Right hindlimb (tissue), 1 donor: ENCODE measurements around the gene RLN3.

ENCODE experiments used
- DNase-seq: peaks from one replicate; pipeline ENCODE4 v3.0.0-alpha.2; 2018

RLN3 gene

DNA sequence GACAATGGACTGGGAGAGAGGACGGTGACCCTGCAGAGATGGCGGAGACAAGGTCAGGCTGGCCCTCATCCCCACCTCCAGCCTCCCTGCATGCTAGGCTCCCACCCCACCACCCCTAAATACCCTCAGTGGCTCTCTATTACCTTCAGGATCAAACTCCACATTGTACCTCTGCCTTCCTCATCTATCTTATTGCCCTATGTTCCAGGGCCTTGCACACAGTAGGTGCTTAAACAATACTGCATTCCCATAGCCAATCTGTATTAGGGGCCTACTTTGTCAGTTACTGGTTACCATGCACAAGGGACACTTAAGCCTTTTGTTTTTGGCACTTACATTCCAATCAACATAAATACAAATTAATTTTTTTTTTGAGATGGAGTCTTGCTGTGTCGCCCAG, 27.4 kb downstream of the RLN3 start:
- no peak for DNase-seq

DNA sequence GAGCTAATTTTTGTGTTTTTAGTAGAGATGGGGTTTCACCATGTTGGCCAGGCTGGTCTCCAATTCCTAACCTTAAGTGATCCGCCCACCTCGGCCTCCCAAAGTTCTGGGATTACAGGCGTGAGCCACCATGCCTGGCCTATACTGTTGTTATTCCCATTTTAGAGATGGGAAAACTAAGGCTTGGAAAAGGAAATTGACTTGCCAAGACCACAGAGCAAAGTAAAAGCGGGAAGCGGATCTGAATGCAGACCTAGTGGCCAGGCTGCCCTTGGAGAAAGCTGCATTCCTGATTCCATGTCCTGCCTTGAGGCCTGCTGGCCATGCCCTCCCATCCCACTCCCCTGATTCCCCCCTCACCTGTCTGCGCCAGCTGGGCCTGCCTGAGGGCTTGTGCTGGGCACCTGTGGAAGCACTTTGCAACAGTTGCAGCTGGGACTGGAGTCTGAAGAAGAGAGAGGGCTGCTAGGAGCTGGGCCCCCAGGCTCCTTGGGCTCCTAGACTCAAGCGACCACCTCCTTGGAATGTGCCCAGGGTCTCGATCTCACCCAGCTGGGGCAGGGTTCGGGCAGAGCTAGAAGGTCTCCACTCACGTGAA, 28.2 kb downstream of the RLN3 start:
- no peak for DNase-seq

DNA sequence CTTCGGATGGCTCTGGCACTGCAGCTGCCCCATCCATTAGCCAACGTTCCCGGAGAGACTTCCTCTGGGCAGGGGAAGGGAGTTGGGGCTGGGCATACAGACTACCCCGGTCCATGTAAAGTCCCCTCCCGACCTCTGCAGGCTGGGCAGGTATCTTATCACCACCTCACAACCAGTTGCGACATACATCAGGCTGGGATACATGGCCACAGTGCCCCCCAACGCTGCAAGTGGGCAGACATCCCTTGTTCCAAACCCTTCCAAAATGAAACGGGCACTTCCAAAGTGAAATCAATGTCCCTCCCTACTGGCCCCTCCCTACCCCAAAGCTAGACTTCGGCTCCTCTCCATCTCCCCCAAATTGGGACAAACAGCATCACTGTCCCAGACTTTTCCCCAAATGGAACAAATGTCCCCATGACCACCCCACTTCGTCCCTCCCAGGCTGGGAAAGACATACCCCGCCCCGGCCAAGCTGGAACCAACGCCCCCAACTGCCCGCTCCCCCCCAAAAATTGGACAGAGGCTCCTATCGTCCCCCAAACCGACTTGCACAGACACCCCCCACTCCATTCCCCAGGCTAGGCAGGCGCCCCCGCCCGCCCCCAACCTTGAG, 28.9 kb downstream of the RLN3 start:
- DNase-seq = no peak

DNA sequence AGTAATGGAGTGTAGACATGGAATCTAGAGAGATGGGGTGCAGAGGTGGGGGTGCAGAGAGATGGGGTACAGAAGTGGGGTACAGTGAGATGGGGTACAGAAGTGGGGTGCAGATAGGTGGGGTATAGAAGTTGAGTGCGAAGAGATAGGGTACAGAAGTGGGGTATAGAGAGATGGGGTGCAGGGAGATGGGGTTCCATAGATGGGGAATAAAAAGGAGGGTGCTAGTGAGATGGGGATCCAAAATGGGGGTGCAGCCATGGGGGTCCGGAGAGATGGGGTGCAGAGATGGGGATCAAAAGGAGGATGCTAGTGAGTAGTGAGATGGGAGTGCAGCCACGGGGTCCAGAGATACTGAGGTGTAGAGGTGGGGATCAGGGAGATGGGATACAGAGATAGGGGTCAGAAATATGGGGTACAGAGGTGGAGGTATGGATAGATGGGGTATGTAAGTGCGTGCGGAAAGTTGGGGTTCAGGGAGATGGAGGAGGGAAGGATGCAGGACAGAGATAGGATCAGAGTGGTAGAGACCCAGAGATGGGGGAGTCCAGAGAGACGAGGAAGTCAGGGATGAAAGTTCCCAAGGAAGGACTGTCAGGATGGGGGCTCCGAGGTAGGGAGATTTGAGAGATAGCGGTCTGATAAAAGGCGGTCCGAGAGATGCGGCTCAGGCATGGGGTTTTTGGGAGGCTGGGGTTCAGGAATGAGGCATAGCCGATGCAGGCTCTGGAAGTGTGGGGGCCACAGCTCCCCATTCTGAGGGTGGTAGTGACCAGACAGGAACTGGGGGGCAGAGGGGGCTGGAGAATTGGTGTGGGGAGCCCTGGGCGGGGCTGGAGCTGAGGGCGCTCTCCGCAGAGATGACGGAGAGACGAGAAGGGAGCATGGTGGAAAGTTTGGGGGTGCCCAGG, 30.5 kb downstream of the RLN3 start:
- no peak for DNase-seq

DNA sequence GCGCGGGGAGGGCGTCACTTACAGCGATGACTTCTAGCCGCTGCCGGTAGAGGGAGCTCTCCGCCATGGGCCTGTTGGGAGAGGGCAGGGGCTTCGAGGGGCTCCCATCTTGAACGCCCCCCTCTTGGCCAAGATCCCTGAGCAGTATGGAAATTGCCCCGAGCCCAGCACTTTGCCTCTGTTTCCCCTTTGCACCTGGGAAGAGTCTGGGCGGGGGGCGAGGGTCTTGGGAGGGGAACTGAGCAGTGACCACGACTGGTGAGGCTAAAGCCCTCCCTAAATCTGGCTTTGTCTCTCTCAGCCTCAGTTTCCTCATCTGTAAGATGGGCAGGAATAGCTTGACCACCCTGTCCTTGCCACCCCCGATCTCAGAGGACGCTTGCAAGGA, 31.1 kb downstream of the RLN3 start:
- DNase-seq = no peak

DNA sequence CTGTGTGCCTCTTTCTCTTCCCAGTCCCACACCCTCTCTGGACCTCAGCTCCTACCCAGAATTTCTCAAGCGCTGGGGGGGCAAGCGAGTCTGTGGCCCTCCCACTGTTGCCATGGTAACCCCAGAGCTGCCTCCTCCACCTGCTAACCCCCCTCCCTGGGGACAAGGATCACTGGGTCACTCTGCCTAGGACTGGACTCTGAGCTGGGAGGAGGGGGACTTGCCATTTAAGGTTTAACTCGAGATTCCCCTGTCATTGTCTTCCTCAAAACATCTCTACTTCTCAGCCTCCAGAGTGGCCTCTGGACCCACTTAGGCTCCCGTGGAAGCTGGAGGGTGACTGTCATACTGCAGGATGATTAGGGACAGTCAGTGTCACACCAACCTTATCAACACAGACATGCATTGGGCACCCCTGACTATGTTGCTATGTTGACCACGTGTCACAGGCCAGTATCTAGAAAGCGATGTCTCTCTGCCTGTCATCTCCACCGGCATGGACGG, 31.8 kb downstream of the RLN3 start:
- DNase-seq = no peak

DNA sequence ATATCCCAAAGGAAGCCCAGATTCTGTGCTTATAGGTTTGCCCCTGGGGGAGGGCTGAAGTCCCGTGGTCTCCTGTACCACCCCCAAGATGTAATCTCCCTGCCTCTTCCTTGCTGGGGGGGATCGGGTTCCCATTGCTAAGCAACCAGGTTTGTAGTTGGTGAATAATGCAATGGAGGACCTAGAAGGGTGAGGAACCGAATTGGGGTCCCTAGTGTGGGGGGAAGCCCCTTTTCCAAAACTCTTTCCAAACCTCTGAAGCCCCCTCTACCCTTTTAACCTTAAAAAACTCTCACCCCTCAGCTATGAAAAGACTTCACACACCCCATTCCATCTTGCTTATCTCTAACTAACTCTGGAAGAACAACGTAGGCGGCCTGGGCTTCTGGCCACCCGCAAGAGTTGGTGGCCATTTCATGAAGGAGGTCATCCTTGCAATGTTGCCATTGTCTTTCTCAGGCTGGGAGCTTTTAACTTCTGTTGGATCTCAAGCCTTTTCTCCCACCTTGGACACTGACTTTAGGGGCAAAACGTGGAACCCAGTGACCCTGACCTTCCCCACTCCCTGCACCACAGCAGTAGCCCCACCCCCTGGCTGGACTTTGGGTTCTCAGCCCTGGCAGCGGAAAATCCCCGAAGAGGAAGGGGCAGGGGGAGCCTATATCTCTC, 33.3 kb downstream of the RLN3 start:
- no peak for DNase-seq

DNA sequence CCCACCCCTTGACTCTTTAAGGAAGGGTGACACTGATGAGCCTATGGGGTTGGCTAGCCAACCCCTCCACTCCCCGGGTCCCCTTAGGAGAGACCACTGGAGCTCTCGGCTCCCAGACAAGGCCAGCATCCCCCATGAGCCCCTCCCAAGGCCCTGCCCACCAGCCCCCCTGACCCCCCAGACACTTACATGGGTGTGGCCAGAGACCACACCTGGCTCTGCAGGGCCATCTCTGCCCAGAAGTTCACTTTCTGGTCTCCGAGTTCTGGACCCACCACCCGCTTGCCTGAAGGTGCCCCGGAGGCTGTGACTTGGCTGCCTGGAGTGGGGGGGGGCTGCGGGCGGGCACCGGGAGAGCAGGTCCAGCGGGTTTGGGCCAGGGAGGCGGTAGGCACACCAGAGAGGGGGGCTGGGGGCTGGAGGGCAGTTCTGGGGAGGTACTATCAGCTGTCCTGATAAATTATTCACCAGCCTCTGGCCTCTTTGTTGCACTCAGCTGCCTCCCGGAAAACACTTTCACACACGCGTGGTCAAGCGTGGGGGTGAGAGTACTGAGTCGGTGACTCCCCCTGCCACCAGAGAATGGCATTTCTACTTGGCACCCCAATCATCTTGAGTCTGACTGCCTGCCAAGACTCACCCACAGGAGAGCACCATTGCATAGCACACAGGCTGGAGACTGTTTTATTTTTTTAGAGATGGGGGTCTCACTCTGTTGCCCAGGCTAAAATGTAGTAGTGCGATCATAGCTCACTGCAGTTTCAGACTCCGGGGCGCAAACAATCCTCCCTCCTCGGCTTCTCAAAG, 34.0 kb downstream of the RLN3 start, which contains the start of gene PALM3:
TSS of gene PALM3 (minus strand) at position 326 of the 807 bp plus-strand sequence. CDS start at position 230, 96 bp downstream.
- no peak for DNase-seq

DNA sequence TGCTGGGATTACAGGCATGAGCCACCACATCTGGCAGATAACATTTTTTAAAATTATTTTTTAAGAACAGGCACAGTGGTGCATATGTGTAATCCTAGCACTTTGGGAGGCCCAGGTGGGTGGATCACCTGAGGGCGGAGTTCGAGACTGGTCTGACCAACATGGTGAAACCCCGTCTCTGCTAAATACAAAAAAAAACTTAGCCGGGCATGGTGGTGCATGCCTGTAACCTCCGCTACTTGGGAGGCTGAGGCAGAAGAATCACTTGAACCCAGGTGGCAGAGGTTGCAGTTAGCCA, 34.6 kb downstream of the RLN3 start:
- no peak for DNase-seq

DNA sequence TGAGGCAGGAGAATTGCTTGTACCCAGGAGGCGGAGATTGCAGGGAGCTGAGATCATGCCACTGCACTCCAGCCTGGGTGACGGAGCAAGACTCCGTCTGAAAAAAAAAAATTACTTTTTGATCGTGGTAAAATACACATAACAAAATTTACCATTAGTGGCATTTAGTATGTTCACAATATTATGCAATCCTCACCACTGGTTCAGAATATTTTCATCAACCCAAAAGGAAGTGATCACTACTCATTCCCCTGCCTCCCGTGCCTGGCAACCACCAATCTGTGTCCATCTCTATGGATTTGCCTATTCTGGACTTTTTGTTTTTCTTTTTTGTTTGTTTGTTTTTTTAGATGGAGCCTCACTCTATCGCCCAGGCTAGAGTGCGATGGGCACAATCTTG, 35.2 kb downstream of the RLN3 start:
- no peak for DNase-seq

DNA sequence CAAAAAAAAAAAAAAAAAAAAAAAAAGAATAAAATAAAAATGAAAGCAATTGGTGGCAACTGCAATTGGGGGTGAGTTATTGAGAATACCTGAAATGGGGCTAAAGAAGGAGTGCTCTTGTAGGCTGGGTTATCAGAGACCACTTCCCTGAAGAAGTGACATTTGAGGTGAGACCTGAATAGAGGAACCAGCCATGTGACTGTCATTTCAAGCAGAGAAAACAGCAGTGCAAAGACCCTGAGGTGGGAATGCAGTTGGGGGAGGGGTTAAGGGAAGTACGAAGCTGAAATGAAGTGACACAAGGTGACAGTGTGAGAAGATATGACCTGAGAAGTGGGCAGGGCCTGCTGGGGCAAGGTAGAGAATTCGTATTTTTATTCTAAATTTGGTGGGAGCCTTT, 38.2 kb downstream of the RLN3 start:
- DNase-seq = no peak

DNA sequence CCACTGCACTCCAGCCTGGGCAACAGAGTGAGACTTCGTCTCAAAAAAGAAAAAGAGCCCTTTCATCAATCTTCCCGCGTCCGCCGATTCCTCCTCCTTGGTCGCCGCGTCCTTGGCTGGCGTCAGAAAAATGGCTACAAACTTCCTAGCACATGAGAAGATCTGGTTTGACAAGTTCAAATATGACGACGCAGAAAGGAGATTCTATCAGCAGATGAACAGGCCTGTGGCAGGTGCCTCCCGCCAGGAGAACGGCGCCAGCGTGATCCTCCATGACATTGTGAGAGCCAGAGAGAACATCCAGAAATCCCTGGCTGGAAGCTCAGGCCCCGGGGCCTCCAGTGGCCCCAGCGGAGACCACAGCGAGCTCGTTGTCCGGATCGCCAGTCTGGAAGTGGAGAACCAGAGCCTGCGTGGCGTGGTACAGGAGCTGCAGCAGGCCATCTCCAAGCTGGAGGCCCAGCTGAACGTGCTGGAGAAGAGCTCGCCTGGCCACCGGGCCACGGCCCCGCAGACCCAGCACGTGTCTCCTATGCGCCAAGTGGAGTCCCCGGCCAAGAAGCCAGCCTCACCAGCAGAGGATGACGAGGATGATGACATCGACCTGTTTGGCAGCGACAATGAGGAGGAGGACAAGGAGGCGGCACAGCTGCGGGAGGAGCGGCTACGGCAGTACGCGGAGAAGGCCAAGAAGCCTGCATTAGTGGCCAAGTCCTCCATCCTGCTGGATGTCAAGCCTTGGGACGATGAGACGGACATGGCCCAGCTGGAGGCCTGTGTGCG, 42.5 kb downstream of the RLN3 start:
- no peak for DNase-seq

DNA sequence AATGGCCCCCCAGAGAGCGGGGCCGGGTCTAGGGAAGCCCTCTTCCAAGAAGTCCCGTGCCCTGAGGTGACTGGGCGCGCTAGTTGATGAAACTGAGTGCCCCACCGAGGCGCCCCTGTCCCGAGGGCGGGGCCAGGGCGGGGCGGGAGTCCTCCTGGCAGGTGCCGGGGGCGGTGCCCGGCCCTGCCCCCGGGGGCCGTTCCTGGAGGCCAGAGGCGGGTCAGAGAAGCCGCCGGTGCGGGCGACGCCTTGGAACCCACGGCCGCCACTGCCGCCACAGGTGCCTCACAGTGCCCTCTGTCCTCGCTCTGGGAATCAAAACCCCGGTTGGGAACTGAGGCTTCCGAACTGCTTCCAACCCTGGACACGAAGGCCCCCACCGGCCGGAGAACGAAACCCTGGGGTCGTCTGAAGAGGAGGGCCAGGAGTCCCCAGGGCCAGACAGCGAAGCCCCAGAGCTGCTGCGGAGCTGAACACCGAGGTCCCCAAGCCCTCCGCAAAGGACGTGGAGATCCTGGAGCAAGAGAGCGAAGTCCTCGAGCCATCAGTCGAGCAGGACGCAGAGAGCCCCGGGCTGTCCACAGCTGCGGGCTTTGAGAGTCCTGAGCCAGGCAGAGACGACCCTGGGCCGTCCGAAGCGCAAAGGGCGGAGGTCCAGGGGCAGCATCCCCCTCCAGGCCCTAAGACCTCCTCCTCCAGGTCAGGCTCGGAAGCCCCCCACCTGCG, 44.8 kb downstream of the RLN3 start, which contains the start of gene MISP3:
TSS of gene MISP3 (plus strand) at position 252 of the 726 bp plus-strand sequence. CDS start 524 bp downstream, outside the sequence.
- DNase-seq = no peak

DNA sequence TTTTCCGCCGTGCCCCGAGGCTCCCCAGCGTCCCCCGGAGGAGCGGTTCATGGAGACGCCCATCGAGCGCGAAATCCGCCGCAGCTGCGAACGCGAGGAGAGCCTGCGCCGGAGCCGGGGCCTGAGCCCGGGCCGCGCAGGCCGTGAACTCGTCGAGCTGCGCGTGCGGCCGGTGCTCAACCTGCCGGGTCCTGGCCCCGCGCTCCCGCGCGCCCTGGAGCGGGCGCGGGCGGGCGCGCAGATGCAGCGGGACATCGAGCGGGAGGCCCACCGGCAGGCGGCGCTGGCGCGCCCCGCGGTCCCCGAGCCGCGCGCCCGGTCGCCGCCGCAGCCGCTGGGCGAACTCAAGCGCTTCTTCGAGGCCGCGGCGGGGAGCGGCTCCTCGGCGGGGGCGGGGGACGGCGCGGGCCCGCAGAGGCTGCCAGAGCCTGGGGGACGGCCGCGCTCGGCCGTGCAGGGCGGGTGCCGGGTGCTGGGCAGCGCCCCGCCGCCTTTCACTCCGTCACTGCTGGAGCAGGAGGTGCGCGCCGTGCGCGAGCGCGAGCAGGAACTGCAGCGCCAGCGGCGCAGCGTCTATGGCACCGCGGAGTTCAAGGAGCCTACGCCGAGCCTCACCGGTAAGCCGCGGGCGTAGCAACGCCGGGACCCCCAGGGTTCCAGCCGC, 45.4 kb downstream of the RLN3 start:
- DNase-seq = peak; percentile 83

DNA sequence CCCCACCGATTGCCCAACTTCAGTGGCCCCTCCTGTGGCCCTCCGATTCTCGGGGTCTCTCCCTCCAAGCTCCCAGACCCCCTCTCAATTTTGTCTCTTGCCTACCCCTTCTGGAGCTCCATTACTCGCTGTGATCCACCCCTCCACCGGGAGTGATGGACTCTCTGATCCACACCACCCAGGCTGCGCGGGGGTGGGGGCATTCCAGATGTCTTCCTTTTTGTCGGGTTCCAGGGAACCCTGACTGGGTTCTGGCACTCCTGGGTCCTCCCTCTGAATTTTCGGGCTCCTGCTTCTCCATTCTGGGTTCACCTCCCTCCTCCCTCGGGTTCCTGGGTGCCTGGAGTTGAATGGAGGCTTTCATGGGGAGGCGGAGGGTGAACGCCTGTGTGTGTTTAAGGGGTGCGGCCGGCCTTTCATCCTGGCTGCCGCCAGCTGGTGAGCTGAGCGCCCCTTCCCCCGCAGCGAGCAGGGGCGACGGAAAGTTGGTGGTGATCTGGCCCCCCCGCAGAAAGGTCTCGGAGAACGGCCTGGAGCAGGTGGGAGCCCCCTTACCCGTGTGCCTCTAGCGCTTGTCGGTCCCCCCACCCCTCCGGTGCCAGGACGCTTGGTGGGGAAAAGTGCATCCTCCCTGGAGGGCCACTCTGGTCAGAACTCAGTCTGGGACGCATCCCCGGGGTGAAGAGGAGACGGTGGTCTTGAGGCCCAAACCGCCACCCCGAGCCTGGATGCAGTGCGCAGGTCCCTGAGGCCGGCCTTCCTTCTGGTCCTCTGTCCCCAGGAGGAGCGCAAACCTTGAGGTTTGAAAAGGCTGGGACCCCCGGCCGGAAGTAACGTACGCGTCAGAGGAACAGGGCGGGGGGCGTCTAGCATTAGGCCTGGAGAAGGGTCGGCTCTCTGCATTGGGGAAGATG, 46.2 kb downstream of the RLN3 start:
- peak; percentile 60 for DNase-seq

DNA sequence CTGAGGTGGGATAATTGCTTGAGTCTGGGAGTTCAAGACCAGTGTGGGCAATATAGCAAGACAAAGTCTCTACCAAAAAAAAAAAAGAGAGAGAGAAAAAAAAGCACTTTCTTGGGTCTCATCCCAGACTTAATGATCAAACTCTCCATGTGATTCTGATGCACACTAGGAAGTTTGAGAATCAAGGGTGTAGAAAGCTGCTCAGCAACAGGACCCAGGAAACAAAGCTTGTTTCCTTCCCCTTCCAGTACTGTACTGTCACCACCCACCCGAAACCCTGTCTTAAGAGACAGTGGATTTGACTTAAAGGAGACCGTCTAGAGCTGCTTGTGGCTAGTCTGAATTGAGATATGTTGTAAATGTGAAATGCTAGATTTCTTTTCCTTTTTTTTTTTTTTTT, 50.5 kb downstream of the RLN3 start:
- no peak for DNase-seq
